GM19240 (cell line): Measurements from ENCODE around the gene EPOP.
A peak's percentile ranks its signal among the peaks of the same experiment; 100 is the strongest.

ENCODE experiments used
- DNase-seq: peaks from one replicate; pipeline ENCODE4 v3.0.0; 2011; ENCODE audit warnings: low spot score; ENCODE audit not compliant: insufficient read length

EPOP gene

DNA sequence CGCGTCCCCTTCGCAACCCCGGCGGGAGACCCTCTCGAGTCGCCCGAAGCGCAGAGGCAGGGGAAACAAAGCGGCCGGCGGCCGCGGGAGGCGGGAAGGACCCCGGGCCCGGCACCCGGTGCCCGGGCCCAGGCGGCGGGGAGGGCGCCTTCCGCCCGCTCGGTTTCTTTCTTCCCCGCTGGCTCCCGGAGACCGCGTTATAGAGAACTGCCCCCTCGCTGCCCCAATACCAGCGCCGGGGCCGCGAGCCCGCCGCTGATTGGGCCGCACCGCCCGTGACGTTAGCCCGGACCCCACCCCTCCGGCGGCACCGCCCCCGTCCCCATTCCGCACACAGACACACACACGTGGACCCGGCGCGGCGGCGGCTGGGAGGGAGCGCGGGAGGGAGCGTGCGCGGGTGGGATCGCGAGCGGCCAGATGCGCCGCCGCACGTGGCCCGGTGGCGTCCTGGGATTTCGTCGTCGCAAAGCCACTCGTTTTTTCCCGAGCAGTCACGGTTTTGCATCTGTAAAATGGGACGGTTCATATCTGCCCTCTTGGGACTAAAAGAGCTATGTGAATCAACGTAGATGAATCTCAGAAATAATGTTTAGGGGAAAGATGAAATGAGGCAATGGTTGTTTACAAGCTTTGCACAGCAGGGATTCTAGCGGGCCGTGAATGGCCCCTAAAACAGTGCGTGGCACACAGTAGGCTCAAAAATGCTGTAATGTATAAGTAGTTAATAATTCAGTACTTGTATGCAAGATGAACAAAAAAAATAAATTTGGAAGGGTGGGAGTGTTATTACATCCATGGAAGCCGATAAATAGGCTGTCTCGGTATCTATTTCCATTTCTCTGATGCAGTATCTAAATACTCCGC is at the start of gene EPOP:
EPOP (minus strand) TSS at position 209 of the 867 bp plus-strand sequence. CDS start 462 bp downstream, outside the sequence.
- DNase-seq: peak; percentile 53

- no peak for DNase-seq
Measured at GRCh38 chr17:38721802-38722201, 47.0 kb upstream of the EPOP start.

DNA sequence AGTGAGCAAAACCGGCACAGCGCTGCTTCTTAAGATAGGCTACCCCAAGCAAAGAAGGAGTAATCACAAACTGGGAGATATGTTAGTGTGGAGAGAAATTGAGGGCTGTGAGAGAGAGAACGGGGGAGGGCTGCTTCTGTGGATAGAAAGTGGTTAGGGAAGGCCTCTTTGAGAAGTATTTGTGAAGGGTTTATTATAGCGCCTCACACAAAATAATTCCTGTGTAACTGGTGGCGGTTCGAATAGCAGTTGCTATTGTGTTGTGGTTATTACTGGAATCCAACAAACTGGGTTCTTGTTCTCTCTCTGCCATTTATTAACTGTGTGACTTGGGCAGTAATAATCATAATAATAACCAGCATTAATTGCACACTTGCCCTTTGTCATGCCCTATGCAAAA is 46.2 kb upstream of the EPOP start:
- no peak for DNase-seq

DNA sequence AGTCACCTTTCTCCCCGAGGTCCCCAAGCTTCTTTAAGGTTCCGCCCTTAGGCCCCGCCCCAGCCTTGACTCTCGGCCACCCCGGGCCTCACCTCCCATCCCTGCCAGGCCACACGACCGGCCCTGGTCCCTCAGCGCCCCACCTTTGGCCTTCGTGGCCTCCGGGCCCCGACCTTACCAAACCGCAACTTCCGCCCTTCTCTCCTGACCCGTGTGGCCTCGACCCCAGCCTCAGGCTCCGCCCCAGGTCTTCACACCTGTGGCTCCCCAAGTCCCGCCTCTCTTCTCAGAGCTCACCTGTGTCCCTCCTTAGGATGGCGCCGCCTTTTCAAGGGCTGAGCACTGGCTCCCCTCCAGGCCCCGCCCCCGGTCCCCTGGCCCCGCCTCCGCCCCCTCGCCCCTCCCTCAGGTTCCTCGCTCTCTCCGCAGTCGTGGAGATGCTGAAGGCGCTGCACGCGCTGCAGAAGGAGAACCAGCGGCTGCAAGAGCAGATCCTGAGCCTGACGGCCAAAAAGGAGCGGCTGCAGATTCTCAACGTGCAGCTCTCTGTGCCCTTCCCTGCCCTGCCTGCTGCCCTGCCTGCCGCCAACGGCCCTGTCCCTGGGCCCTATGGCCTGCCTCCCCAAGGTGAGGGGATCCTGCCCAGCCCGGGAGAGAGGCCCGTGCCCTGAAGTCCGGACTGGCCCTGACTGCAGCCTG is 45.3 kb upstream of the EPOP start:
- DNase-seq: no peak

- no peak for DNase-seq
Measured at GRCh38 chr17:38719289-38719942, 44.7 kb upstream of the EPOP start.

- DNase-seq: no peak
Measured at GRCh38 chr17:38717139-38717745, 42.5 kb upstream of the EPOP start.

- DNase-seq: no peak
Measured at GRCh38 chr17:38716368-38717005, 41.7 kb upstream of the EPOP start.

DNA sequence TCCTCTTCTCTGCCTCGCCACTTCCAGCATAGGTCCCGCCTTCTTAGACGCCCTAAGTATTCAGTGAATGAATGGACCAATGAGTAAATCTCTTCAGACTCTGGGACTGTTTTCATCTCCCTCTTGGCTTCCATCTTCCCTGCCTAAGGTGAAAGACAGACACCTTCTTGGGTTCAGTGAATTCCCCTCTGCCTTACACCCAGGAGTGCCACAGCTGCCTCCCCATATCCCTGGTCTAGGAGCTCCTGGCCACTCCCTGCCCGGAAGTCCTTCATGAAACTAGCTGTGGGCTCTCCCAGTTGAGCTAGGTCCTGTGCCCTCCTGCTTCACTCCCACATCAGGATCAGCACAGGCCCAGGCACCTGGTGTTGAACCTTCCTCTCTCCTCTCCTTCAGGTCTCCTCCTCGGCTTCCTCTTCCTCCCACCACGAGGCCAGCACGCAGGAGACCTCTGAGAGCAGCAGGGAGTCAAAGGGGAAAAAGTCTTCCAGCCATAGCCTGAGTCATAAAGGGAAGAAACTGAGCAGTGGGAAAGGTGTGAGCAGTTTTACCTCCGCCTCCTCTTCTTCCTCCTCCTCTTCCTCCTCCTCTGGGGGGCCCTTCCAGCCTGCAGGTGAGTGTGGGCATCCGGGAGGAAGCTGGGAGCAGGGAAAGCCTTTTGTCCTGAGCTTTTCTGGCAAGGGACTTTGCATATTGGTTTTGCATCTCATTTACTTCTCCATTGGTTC is 40.6 kb upstream of the EPOP start:
- DNase-seq: no peak

GRCh38 chr17:38713456-38714075 is 38.8 kb upstream of the EPOP start:
- no peak for DNase-seq

DNA sequence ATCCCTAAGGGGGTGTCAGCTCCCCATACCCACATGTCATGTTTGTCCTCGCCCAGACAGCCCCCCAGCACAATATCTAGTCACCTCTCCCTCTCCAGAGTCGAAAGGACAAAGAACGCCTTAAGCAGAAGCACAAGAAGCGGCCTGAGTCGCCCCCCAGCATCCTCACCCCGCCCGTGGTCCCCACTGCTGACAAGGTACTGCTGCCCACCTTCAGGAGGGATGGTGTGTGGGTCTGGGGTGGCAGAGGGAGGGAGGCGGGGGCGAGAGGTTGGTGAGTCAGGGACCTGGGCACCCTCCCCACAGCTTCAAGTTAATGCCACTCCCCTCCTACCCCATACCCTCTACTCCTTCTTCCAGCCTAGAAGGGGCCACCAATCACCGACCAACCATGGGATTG is 37.8 kb upstream of the EPOP start:
- DNase-seq: no peak

GRCh38 chr17:38711792-38712571 is 37.2 kb upstream of the EPOP start:
- DNase-seq: no peak

GRCh38 chr17:38710985-38711384 is 36.2 kb upstream of the EPOP start:
- no peak for DNase-seq

DNA sequence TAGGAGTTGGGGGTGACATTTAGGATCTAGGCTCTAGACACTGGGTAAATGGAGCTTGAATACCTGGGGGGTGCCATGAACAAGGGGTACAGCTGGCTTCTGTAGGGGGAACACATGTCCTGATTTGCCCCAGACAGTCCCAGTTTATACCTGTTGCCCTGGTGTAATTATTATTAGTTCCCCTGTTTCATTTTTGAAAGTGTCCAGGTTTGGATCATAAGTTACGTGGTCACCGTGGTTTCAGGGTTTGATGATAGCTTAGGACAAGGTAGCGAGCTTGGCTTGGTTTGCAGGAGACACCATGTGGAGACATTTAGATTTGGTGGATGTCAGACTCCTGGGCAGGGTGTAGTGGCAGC is 35.8 kb upstream of the EPOP start:
- no peak for DNase-seq

- DNase-seq: no peak
Measured at GRCh38 chr17:38709864-38710603, 35.3 kb upstream of the EPOP start.

DNA sequence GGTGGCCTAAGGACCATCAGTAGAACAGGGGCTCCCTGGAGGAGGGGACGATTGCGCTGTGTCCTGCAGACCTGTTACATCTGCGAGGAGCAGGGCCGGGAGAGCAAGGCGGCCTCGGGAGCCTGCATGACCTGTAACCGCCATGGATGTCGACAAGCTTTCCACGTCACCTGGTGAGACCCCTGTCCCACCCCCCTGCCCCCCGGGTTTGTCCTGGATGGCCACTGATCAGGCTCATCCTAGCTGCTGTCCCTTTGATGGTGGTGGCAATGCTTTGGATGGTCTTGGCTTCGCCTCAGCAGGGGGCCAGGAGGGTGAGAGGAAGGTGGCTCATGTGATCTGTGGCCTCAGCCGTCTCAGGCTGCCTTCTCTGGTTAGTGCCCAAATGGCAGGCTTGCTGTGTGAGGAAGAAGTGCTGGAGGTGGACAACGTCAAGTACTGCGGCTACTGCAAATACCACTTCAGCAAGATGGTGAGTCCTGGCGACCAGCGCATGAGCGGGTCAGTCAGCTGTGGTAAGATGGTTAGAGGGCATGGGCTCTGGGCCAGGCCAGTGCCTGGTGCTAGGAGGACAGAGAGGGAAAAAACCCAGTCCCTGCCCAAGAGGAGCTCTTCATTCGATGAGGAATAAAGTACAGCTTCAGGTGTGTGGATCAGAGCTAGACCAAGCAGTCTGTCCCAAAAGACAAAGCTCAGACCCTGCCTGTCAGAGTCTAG is 34.5 kb upstream of the EPOP start:
- no peak for DNase-seq

DNA sequence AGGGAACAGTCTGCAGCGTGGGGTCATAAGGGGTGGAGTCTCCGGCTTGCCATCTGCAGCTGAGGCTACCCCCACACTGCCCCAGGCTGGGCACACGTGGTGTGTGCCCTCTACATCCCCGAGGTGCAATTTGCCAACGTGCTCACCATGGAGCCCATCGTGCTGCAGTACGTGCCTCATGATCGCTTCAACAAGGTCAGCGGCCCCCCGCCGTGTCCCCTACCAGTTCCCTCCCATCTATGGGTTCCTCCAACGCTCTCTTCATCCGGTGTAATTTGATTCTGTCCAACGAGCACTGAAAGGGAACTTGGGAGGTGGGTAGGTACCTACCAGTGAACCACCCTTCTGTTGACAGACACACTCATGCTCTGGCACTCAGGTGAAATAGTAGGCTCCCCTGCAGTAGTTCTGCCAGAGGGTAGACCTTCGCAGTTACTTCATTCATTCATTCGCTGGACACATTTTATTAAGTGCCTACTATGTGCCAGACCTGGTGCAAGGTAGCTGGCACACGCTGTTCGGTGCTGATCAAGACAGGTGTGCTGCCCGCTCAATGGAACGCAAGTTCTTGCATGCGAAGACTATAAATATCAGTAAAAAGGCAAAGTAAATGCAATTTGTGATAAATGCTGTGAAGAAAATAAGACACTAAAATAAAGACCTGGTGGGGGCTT is 33.1 kb upstream of the EPOP start:
- DNase-seq: no peak

- no peak for DNase-seq
Measured at GRCh38 chr17:38706505-38707216, 31.9 kb upstream of the EPOP start.
